Epithelial cell of proximal tubule (primary cell): ENCODE results near the gene FCHO2. TPM values are rescaled to one million over a fixed set of nuclear protein-coding genes. Genes with fewer than 3 reads are reported as not detected.
"Not testable (repeated sequence)": the region's sequence is repeated elsewhere in the genome, so short reads cannot be mapped to it uniquely, and the experiment has no call there.

ENCODE experiments used
- DNase-seq: peaks from one replicate; pipeline ENCODE4 v3.0.0-alpha.2; 2011; ENCODE audit warnings: low read depth
- H3K4me3 ChIP-seq: 2 replicates; pipeline ENCODE4 v1.5.1; 2011; ENCODE audit warnings: low read depth, mild to moderate bottlenecking, low read length
- CTCF ChIP-seq: conservative IDR thresholded peaks from 2 replicates; pipeline ENCODE4 v1.5.1; 2012; ENCODE audit warnings: low read depth, mild to moderate bottlenecking, low read length
- total RNA-seq: library from RNA; depleted of rRNA; stranded (reverse); fragments of >200 nt; gene quantifications from 2 replicates; pipeline ENCODE4 v1.2.3, GENCODE V29; 2015

FCHO2 gene
- total RNA-seq, 1 donor from 2014 or later: 5.5 TPM

- TF ChIP-seq CTCF: no peak
- H3K4me3 ChIP-seq: no peak overlapping the region
- DNase-seq: no peak
These were observed 63.9 kb downstream of the FCHO2 start for GRCh38 chr5:73019766-73020165.

- DNase-seq: no peak
- TF ChIP-seq CTCF: no peak
- H3K4me3 ChIP-seq: no peak overlapping the region
These were observed 66.8 kb downstream of the FCHO2 start for GRCh38 chr5:73022471-73023169.

GRCh38 chr5:73024946-73025544 is 69.2 kb downstream of the FCHO2 start:
- not testable (repeated sequence) for H3K4me3 ChIP-seq, DNase-seq

- H3K4me3 ChIP-seq: no peak overlapping the region
- no peak for DNase-seq
- no peak for TF ChIP-seq CTCF
These were observed 71.5 kb downstream of the FCHO2 start for GRCh38 chr5:73027361-73027760.

- no peak overlapping the region for H3K4me3 ChIP-seq
- DNase-seq: no peak
- TF ChIP-seq CTCF: no peak
These were observed 72.0 kb downstream of the FCHO2 start for GRCh38 chr5:73027816-73028215.

GRCh38 chr5:73028991-73029595 is 73.3 kb downstream of the FCHO2 start:
- no peak overlapping the region for H3K4me3 ChIP-seq
- no peak for TF ChIP-seq CTCF
- DNase-seq: no peak

GRCh38 chr5:73030531-73030930 is 74.7 kb downstream of the FCHO2 start:
- TF ChIP-seq CTCF: no peak
- no peak overlapping the region for H3K4me3 ChIP-seq
- no peak for DNase-seq
